BJ (cell line): Measurements from ENCODE around the gene PRSS38. TPM values are rescaled to one million over a fixed set of nuclear protein-coding genes. Genes with fewer than 3 reads are reported as not detected.

Source experiments
- CTCF ChIA-PET: fragments of 350-600 bp; formaldehyde crosslinking; extraction: SDS; loops from one replicate; lab custom pipeline; 2021; ENCODE audit warnings: antibody characterized with exemption, inconsistent platforms; lab: Yijun Ruan, JAX
- POLR2A ChIA-PET: fragments of 300-600 bp; sonication (Branson Sonifier 250); formaldehyde crosslinking; extraction: SDS; loops from one replicate; lab custom pipeline; 2021; ENCODE audit warnings: antibody characterized with exemption; lab: Charles Lee
- DNase-seq: peaks from one replicate; pipeline ENCODE4 v3.0.0-alpha.2; 2011; ENCODE audit warnings: low read depth
- H3K27me3 ChIP-seq: 2 replicates; pipeline ENCODE4 v1.6.0; 2011; ENCODE audit warnings: low read length; ENCODE audit not compliant: control insufficient read depth, insufficient read depth
- H3K36me3 ChIP-seq: 2 replicates; pipeline ENCODE4 v1.5.1; 2011; ENCODE audit warnings: low read length; ENCODE audit not compliant: control insufficient read depth, insufficient read depth
- H3K4me3 ChIP-seq: 2 replicates; pipeline ENCODE4 v1.5.1; 2011; ENCODE audit warnings: low read depth, mild to moderate bottlenecking, control low read depth, low read length
- polyA plus RNA-seq: library from polyadenylated mRNA; depleted of rRNA; stranded (reverse); fragments of >200 nt; gene quantifications from 2 replicates; pipeline ENCODE4 v1.2.3, GENCODE V29; 2011
- TF ChIP-seq, protein P1 (sequence below): IDR thresholded peaks from 2 replicates; pipeline ENCODE4 v1.5.1; 2011; ENCODE audit warnings: low read depth, mild to moderate bottlenecking, control low read depth, inconsistent platforms, low read length, moderate library complexity; ENCODE audit not compliant: insufficient read depth

PRSS38 gene
- polyA plus RNA-seq, 1 experiment = not detected

DNA sequence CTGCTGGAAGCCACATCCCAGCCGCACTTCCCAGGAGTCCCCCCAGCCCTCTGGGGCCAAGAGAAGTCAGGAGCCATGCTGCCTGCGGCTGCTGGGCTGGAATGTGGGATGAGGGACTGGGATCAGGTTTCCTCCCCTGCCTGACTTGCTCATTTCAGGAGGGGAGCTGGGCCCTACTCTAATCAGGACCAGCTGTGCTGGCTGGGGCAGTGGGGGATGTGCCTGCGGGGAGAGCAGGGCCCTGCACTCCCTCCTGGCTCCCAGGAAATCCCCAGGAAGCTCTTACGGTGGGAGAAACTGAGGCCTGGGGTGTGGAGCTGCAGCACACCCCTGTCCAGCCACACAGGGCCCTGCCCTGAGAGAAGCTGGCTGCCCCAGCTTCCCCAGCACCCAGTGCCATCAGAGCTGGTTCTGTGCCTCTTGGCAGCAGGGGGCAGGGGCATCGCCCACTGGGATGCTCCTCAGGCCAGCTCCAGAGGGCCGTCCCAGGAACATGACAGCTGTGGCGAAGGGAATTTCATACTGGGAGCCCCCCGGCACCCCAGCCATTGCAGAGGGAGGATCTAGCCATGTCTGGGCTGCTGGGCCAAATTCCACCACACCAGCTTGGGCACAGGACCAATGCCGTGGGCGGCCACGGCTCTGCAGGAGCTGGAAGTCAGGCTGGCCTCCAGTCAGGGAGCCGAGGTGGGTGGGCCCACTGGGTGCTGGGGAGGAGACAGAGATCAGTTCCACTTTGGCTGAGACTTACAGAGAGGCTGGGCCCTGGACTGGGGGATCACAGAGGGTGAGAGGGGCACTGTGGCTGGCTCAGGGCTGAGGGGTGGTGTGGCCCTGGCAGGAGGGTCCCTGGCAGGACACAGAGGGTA lies 21.3 kb upstream of the PRSS38 start:
- no peaks in the 10 kb centered on the region for H3K27me3 ChIP-seq
- CTCF ChIA-PET = interaction anchor here (0.8 to 2.0 kb wide), 10 partner anchors 9 to 161 kb away, joined by 3 to 7 read pairs (median 3); no protein-coding TSS in a partner anchor
- TF ChIP-seq, protein P1, sequence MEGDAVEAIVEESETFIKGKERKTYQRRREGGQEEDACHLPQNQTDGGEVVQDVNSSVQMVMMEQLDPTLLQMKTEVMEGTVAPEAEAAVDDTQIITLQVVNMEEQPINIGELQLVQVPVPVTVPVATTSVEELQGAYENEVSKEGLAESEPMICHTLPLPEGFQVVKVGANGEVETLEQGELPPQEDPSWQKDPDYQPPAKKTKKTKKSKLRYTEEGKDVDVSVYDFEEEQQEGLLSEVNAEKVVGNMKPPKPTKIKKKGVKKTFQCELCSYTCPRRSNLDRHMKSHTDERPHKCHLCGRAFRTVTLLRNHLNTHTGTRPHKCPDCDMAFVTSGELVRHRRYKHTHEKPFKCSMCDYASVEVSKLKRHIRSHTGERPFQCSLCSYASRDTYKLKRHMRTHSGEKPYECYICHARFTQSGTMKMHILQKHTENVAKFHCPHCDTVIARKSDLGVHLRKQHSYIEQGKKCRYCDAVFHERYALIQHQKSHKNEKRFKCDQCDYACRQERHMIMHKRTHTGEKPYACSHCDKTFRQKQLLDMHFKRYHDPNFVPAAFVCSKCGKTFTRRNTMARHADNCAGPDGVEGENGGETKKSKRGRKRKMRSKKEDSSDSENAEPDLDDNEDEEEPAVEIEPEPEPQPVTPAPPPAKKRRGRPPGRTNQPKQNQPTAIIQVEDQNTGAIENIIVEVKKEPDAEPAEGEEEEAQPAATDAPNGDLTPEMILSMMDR = peak; percentile 10; the same call in 1 of the 2 replicates
- POLR2A ChIA-PET = interaction anchor here (0.5 kb wide), 2 partner anchors 17 to 36 kb away, joined by 3 to 5 read pairs; no protein-coding TSS in a partner anchor
- DNase-seq = peak; percentile 76
- no peaks in the 10 kb centered on the region for H3K36me3 ChIP-seq
- 0 out of 2 replicates have a peak overlapping the region, but pooled peaks have one; percentile 7 for H3K4me3 ChIP-seq

DNA sequence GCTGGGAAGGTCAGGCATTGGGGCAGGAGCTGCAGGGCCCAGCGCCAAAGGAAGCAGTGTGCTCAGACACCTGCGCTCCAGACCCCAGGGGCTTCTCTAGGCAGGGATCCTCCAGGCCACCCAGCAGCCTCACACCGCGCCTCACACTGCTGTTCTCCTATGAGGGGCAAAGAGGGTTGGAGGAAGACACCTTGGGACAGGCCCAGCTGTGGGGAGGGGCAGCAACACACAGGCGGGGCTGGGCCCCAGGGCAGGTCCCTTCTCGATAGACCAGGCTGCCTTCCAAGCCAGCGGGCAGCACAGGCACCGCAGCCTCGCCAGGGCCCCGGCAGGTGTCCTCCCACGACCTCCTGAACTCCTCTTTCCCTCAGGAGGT lies 20.7 kb upstream of the PRSS38 start:
- ChIA-PET POLR2A (no interaction called here), CTCF (interaction anchor here (0.8 to 2.0 kb wide), 7 partner anchors 8 to 161 kb away, joined by 3 to 7 read pairs (median 3); no protein-coding TSS in a partner anchor)
- no peaks in the 10 kb centered on the region for H3K36me3 ChIP-seq
- no peaks in the 10 kb centered on the region for H3K27me3 ChIP-seq
- TF ChIP-seq, protein P1 = no peak
- DNase-seq = no peak
- H3K4me3 ChIP-seq = 0 out of 2 replicates have a peak overlapping the region, but pooled peaks have one; percentile 7

DNA sequence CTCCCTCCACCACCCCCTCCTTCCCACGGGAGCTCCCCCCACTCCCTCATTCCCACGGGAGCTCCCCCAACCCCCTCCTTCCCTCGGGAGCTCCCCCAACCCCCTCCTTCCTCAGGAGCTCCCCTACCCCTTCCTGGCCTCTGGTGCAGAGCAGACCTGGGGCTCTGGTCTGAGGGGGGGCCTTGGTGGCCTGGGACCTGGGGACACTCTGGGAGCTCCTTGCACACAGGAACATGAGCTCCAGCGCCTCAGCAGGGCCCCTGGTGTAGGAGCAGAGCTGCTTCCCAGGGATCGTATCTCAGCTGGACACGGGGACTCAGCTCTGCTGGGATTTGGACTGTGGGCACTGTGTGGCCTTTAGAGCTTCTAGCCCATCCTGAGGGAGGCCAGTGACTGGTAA lies 19.7 kb upstream of the PRSS38 start:
- Histone ChIP-seq H3K27me3 (no peaks in the 10 kb centered on the region), H3K4me3 (no peak overlapping the region), H3K36me3 (no peaks in the 10 kb centered on the region)
- CTCF ChIA-PET = interaction anchor here (1.0 kb wide), 1 partner anchor 158 kb away, joined by 5 read pairs; no protein-coding TSS in a partner anchor
- TF ChIP-seq, protein P1 = no peak
- no peak for DNase-seq
- POLR2A ChIA-PET = no interaction called here

DNA sequence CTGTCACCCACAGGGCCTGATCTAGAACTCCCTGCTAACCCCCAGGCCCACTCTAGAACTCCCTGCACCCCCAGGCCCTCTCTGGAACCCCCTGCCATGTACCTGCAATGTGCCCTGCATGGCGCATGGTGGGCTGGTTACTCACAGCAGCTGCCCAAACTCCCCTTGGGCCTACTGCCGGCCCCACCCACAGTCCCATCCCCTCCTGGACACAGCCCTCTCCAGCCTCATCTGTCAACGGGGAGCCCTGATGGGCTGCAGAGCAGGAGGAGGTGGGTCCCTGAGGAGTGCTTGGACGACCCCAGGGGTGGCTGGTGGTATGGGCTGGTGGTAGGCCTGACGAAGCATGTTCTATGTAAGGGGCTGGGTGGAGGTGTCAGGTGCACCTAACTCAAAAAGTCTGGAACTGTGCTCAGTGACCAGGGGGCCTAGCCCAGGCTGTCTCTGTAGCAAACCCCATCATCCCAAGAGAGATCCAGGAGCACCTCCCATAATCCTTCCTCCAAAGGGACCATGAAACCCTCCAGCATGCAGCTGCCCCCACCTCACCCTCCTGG lies 19.0 kb upstream of the PRSS38 start:
- TF ChIP-seq, protein P1 = no peak
- POLR2A ChIA-PET = no interaction called here
- H3K4me3 ChIP-seq = no peak overlapping the region
- no peaks in the 10 kb centered on the region for H3K27me3 ChIP-seq
- CTCF ChIA-PET = no interaction called here
- H3K36me3 ChIP-seq = no peaks in the 10 kb centered on the region
- DNase-seq = no peak

DNA sequence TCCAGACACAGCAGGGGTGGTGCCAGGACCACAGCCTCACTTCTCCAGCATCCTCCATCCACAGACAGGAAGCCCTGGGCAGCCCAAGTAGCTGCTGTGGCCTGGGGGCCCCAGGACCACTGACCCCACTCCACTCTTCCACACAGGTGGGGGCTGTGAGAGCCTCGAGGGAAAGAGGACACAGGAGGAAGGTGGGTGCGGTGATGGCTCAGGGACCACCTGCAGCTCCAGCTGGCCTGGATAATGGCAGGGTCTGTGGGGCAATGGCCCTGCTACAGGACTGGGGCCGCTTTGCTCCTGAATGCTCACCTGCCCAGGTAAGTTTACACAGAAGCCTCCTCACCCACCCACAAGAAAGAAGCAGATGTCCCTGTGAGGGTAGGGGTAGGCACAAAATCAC lies 18.3 kb upstream of the PRSS38 start:
- Histone ChIP-seq H3K27me3 (no peaks in the 10 kb centered on the region; the same call in 1 of the 2 replicates), H3K36me3 (no peaks in the 10 kb centered on the region), H3K4me3 (no peak overlapping the region)
- ChIA-PET CTCF (no interaction called here), POLR2A (no interaction called here)
- TF ChIP-seq, protein P1 = no peak
- no peak for DNase-seq
